Heart left ventricle (tissue), 16 donors: ENCODE results near the gene KCNG2. TPM values are rescaled to one million over a fixed set of nuclear protein-coding genes. Genes with fewer than 3 reads are reported as not detected.

Source experiments
- ATAC-seq, 4 donors: fragments of 200-7000 bp; cut with Tn5 transposase; one replicate each; pipeline ENCODE4 v1.9.1; 2020 to 2022; ENCODE audit warnings: moderate library complexity in 4 of 4, mild to moderate bottlenecking in 3 of 4, moderate number of reproducible peaks in 1 of 4
- DNase-seq, 5 donors: peaks; one replicate each; pipeline ENCODE4 v3.0.0-alpha.2; 2020
- H3K27ac ChIP-seq, 12 donors: fragments of 200-600 bp; sonication (generic) in 4 of 12; one replicate each; pipeline versions ENCODE4 v1.5.0 to v1.8.0; 2016 to 2022; ENCODE audit warnings: mild to moderate bottlenecking in 2 of 12
- H3K27me3 ChIP-seq, 9 donors: fragments of 200-600 bp; sonication (generic) in 2 of 9; one replicate each; pipeline versions ENCODE4 v1.5.1 to v1.8.0; 2016 to 2022; ENCODE audit warnings: mild to moderate bottlenecking in 3 of 9
- H3K36me3 ChIP-seq, 9 donors: fragments of 200-600 bp; sonication (generic) in 2 of 9; one replicate each; pipeline versions ENCODE4 v1.5.0 to v1.8.0; 2018 to 2022; ENCODE audit warnings: mild to moderate bottlenecking in 2 of 9
- H3K4me1 ChIP-seq, 12 donors: fragments of 200-600 bp; sonication (generic) in 4 of 12; one replicate each; pipeline versions ENCODE4 v1.5.0 to v1.8.0; 2016 to 2022; ENCODE audit warnings: mild to moderate bottlenecking in 3 of 12
- H3K4me3 ChIP-seq, 12 donors: fragments of 200-600 bp; sonication (generic) in 4 of 12; one replicate each; pipeline versions ENCODE4 v1.5.0 to v1.8.0; 2017 to 2022; ENCODE audit warnings: mild to moderate bottlenecking in 9 of 12, moderate library complexity in 4 of 12
- H3K9me3 ChIP-seq, 12 donors: fragments of 200-600 bp; sonication (generic) in 4 of 12; one replicate each; pipeline versions ENCODE4 v1.5.0 to v1.8.0; 2016 to 2022; ENCODE audit warnings: mild to moderate bottlenecking in 1 of 12
- CTCF ChIP-seq, 12 donors: fragments of 200-600 bp; sonication (generic) in 4 of 12; IDR thresholded peaks; one replicate each; pipeline versions ENCODE4 v1.5.0 to v1.8.0; 2018 to 2022; ENCODE audit warnings: antibody characterized with exemption in 12 of 12, mild to moderate bottlenecking in 5 of 12
- POLR2A ChIP-seq, 2 donors: fragments of 450-650 bp; IDR thresholded peaks; one replicate each; pipeline ENCODE4 v1.6.1; 2017; ENCODE audit warnings: antibody characterized with exemption in 2 of 2, mild to moderate bottlenecking in 2 of 2, moderate library complexity in 2 of 2
- whole genome bisulfite sequencing, 4 donors: extraction: QIAGEN DNeasy Blood & Tissue Kit in 2 of 4; methylation state at CpG; one replicate each; pipeline versions ENCODE4 v1.1.5 to v1.1.7; 2013 to 2018; 5-methylcytosine and 5-hydroxymethylcytosine counted together
- intact Hi-C, 10 donors: fragments of 100-400 bp; cut with DNase I; formaldehyde crosslinking; loops; one replicate each; pipeline versions ENCODE4 v1.11.1 to v1.14.2; 2022
- polyA plus RNA-seq, 2 donors: library from polyadenylated mRNA; stranded (reverse); fragments of 200-250 nt; gene quantifications; one replicate each; pipeline ENCODE4 v1.2.3, GENCODE V29; 2013
- total RNA-seq, 9 donors: library from RNA; depleted of rRNA in 2 of 9; stranded (reverse); fragments of >200 nt in 2 of 9; fragmentation: NEBNext Ultra II Directional in 3 of 9; extraction: Animal tissue kit (Norgen Biotek cat#: 25700) in 3 of 9; gene quantifications; one replicate each; pipeline versions ENCODE4 v1.1.0 to v1.2.4, GENCODE V29; 2016 to 2023
- donor health status: ischemic (EF 13 %, LVEDD 7.1; RV severe dilation, severe dysfunction).
- donor health status: healthy with polysubstance abuse.
- donor health status: DM: no; HTN: yes; CAD: no.
- donor health status: DM: no; HTN: no; CAD: no.
- donor health status: ischemic (EF 25% LVEDD 6.9; RV normal size, moderate dysfunction).
- donor health status: ischemic (EF 25% LVEDD 5.7; RV mildly dilated, moderate dysfunction).
- donor health status: healthy.
- donor health status: DM: yes; HTN: yes; CAD: no.
- donor health status: ischemic (EF 35%, LVEDD 5.7; RV mildly dilated, moderate dysfunction).
- donor health status: nonischemic (EF 11% LVEDD 7.7; RV severe dilation, severe dysfunction).
- donor health status: DM: yes; HTN: yes; CAD: no.
- donor health status: PGD.
- donor health status: ischemic (EF 29% LVEDD 5.4; RV normal size, mild dysfunction).
- donor health status: nonischemic (EF 23%, LVEDD 6.1; RV moderate dilation, normal function).

KCNG2 gene
- total and polyA plus RNA-seq, 11 donors = 0.07 to 1.5 (median 0.18) TPM; not detected in 8

GRCh38 chr18:79819968-79820351, 22.2 kb downstream of the KCNG2 start:
- TF ChIP-seq CTCF (IDR thresholded peaks at IDR 0.05) (no peak), POLR2A (IDR thresholded peaks at IDR 0.05) (no peak)
- H3K27me3 ChIP-seq = peaks cover 0 to 10% (median 0%) of the 10 kb centered on the region in 9 donors
- H3K9me3 ChIP-seq = no peaks in the 10 kb centered on the region
- no peak overlapping the region for H3K27ac ChIP-seq
- peak in 1 of 5 donors; percentile 58 for DNase-seq
- peak; percentile 26 to 77 (median 63) for ATAC-seq
- WGBS, 4 donors = 58 to 64% (median 59%) methylated on average over 14 of the region's 14 CpGs
- H3K36me3 ChIP-seq = no peaks in the 10 kb centered on the region
- peaks cover 0 to 30% (median 0%) of the 10 kb centered on the region in 12 donors for H3K4me1 ChIP-seq
- intact Hi-C loops = no loop called here
- H3K4me3 ChIP-seq = no peak overlapping the region

- intact Hi-C loops = no loop called here
- Histone ChIP-seq H3K27ac (no peak overlapping the region), H3K4me3 (no peak overlapping the region), H3K27me3 (no peaks in the 10 kb centered on the region), H3K9me3 (peaks cover 0 to 5% (median 0%) of the 10 kb centered on the region in 12 donors), H3K36me3 (no peaks in the 10 kb centered on the region), H3K4me1 (peaks cover 0 to 26% (median 0%) of the 10 kb centered on the region in 12 donors)
- DNase-seq (peak in 1 of 5 donors; percentile 56), ATAC-seq (peak in 1 of 4 donors; percentile 35)
- TF ChIP-seq CTCF (IDR thresholded peaks at IDR 0.05) (no peak), POLR2A (IDR thresholded peaks at IDR 0.05) (no peak)
- WGBS, 4 donors = 75 to 85% (median 84%) methylated on average over 12 of the region's 12 CpGs
These were observed 25.4 kb downstream of the KCNG2 start for GRCh38 chr18:79823120-79823519.

- no peak for TF ChIP-seq POLR2A (IDR thresholded peaks at IDR 0.05)
- TF ChIP-seq CTCF (IDR thresholded peaks at IDR 0.05) = no peak
- Histone ChIP-seq H3K4me1 (peaks cover 0 to 1% (median 0%) of the 10 kb centered on the region in 12 donors), H3K27me3 (no peaks in the 10 kb centered on the region), H3K27ac (peak overlapping the region in 1 of 12 donors; percentile 66), H3K36me3 (no peaks in the 10 kb centered on the region), H3K4me3 (peak overlapping the region in 1 of 12 donors; percentile 8), H3K9me3 (peaks cover 0 to 5% (median 0%) of the 10 kb centered on the region in 12 donors)
- DNase-seq (peak in 3 of 5 donors; percentile 27 to 59 (median 57)), ATAC-seq (peak in 3 of 4 donors; percentile 47 to 60 (median 50))
- WGBS, 4 donors = 82 to 95% (median 84%) methylated on average over 11 to 26 of the region's 26 CpGs
- intact Hi-C loops = no loop called here
These were observed 28.2 kb downstream of the KCNG2 start for GRCh38 chr18:79825913-79826312.

- ATAC-seq (no peak), DNase-seq (no peak)
- intact Hi-C loops = no loop called here
- H3K4me1 ChIP-seq = no peaks in the 10 kb centered on the region
- 83 to 86% (median 84%) methylated on average over 17 to 18 of the region's 18 CpGs for WGBS, 4 donors
- no peak for TF ChIP-seq POLR2A (IDR thresholded peaks at IDR 0.05)
- no peak for TF ChIP-seq CTCF (IDR thresholded peaks at IDR 0.05)
- H3K27me3 ChIP-seq = no peaks in the 10 kb centered on the region
- H3K36me3 ChIP-seq = no peaks in the 10 kb centered on the region
- H3K27ac ChIP-seq = no peak overlapping the region
- H3K4me3 ChIP-seq = no peak overlapping the region
- H3K9me3 ChIP-seq = peaks cover 0 to 5% (median 0%) of the 10 kb centered on the region in 12 donors
These were observed 29.2 kb downstream of the KCNG2 start for GRCh38 chr18:79826966-79827365.
